ENCODE measurements around the gene SYNGAP1.

DNA sequence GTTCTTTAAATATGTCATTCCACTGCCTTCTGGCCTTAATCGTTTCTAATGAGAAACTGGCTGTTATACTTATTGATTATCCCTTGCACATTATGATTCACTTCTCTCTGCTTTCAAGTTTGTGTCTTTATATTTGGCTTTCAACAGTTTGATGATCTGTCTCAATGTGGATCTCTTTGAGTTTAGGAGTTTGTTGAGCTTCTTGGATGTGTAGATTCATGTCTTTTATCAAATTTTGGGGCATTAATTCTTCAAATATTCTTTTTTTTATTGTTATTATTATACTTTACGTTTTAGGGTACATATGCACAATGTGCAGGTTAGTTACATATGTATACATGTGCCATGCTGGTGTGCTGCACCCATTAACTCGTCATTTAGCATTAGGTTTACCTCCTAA, 63.8 kb downstream of the SYNGAP1 start:
- no peak for TF ChIP-seq POLR2A (IDR thresholded peaks at IDR 0.05)
- TF ChIP-seq, protein P1, sequence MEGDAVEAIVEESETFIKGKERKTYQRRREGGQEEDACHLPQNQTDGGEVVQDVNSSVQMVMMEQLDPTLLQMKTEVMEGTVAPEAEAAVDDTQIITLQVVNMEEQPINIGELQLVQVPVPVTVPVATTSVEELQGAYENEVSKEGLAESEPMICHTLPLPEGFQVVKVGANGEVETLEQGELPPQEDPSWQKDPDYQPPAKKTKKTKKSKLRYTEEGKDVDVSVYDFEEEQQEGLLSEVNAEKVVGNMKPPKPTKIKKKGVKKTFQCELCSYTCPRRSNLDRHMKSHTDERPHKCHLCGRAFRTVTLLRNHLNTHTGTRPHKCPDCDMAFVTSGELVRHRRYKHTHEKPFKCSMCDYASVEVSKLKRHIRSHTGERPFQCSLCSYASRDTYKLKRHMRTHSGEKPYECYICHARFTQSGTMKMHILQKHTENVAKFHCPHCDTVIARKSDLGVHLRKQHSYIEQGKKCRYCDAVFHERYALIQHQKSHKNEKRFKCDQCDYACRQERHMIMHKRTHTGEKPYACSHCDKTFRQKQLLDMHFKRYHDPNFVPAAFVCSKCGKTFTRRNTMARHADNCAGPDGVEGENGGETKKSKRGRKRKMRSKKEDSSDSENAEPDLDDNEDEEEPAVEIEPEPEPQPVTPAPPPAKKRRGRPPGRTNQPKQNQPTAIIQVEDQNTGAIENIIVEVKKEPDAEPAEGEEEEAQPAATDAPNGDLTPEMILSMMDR (IDR thresholded peaks at IDR 0.05): no peak

Measured in vagina (tissue), 2 donors.